Brain microvascular endothelial cell (primary cell): ENCODE measurements around the gene PCDH15.
"Not testable (repeated sequence)": the region's sequence is repeated elsewhere in the genome, so short reads cannot be mapped to it uniquely, and the experiment has no call there.

Experiments
- DNase-seq: peaks from one replicate; pipeline ENCODE4 v3.0.0-alpha.2; 2020
- H3K27ac ChIP-seq: fragments of 250-450 bp; sonication (Bioruptor Pico); 2 replicates; pipeline ENCODE4 v1.5.1; 2020; ENCODE audit warnings: mild to moderate bottlenecking, moderate library complexity
- H3K27me3 ChIP-seq: fragments of 250-450 bp; sonication (Bioruptor Pico); replicated peaks from 2 replicates; pipeline ENCODE4 v1.5.1; 2020; ENCODE audit warnings: mild to moderate bottlenecking
- H3K36me3 ChIP-seq: fragments of 250-450 bp; sonication (Bioruptor Pico); replicated peaks from 2 replicates; pipeline ENCODE4 v1.5.1; 2020; ENCODE audit warnings: mild to moderate bottlenecking
- H3K4me3 ChIP-seq: 2 replicates; pipeline ENCODE4 v1.5.1; 2011; ENCODE audit warnings: low read depth, mild to moderate bottlenecking, control low read depth, low read length, moderate library complexity
- in situ Hi-C: cut with HindIII; loops from 2 replicates; pipeline ENCODE4 v1.10.0; 2017; ENCODE audit warnings: low sequenced_read_pairs, low pct_ligation_motif_present
- TF ChIP-seq, protein P1 (sequence below): IDR thresholded peaks from 2 replicates; pipeline ENCODE4 v1.5.1; 2011; ENCODE audit warnings: low read depth, mild to moderate bottlenecking, moderate library complexity, low read length, control low read depth, inconsistent platforms; ENCODE audit errors: missing control alignments

Gene PCDH15

GRCh38 chr10:53939654-53940053, 861.4 kb downstream of the PCDH15 start:
- Histone ChIP-seq H3K27ac (no peak overlapping the region), H3K4me3 (no peak overlapping the region), H3K27me3 (no peaks in the 10 kb centered on the region), H3K36me3 (no peaks in the 10 kb centered on the region)
- in situ Hi-C loops: no loop called here
- DNase-seq: no peak
- TF ChIP-seq, protein P1, sequence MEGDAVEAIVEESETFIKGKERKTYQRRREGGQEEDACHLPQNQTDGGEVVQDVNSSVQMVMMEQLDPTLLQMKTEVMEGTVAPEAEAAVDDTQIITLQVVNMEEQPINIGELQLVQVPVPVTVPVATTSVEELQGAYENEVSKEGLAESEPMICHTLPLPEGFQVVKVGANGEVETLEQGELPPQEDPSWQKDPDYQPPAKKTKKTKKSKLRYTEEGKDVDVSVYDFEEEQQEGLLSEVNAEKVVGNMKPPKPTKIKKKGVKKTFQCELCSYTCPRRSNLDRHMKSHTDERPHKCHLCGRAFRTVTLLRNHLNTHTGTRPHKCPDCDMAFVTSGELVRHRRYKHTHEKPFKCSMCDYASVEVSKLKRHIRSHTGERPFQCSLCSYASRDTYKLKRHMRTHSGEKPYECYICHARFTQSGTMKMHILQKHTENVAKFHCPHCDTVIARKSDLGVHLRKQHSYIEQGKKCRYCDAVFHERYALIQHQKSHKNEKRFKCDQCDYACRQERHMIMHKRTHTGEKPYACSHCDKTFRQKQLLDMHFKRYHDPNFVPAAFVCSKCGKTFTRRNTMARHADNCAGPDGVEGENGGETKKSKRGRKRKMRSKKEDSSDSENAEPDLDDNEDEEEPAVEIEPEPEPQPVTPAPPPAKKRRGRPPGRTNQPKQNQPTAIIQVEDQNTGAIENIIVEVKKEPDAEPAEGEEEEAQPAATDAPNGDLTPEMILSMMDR: no peak

DNA sequence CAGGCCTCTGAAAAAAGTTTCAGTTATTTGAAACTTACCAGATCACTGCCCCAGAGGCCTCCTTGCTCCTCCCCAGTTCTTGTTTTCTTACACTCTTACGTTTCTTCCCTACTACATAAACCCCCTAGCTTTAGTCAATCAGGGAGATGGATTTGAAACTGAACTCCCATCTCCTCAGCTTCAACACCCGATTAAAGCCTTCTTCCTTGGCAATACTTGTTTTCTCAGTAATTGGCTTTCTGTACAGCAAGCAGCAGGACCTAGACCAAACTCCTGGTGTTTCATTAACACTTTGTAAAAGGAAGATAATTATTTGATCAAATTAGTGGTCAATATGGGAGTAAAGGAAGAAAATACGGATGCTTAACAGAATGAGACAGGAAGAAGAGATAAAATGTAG, 870.4 kb downstream of the PCDH15 start:
- no peak for DNase-seq
- TF ChIP-seq, protein P1: no peak
- in situ Hi-C loops: no loop called here
- Histone ChIP-seq H3K27me3 (no peaks in the 10 kb centered on the region), H3K27ac (no peak overlapping the region), H3K4me3 (no peak overlapping the region), H3K36me3 (no peaks in the 10 kb centered on the region)

DNA sequence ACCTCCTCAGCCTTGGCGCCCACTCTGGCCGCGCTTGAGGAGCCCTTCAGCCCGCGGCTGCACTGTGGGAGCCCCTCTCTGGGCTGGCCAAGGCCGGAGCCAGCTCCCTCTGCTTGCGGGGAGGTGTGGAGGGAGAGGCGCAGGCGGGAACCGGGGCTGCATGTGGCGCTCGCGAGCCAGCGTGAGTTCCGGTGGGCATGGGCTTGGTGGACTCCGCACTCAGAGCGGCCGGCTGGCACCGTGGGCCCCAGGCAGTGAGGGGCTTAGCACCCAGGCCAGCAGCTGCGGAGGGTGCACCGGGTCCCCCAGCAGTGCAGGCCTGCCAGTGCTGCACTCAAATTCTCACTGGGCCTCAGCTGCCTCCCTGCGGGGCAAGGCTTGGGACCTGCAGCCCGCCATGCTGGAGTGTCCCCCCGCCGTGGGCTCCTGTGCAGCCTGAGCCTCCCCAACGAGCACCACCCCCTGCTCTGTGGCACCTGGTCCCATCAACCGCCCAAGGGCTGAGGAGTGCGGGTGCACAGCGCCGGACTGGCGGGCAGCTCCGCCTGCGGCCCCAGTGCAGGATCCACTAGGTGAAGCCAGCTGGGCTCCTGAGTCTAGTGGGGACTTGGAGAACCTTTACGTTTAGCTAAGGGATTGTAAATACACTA, 876.9 kb downstream of the PCDH15 start:
- DNase-seq, in situ Hi-C loops, H3K27ac ChIP-seq, H3K36me3 ChIP-seq, H3K27me3 ChIP-seq, H3K4me3 ChIP-seq: not testable (repeated sequence)

DNA sequence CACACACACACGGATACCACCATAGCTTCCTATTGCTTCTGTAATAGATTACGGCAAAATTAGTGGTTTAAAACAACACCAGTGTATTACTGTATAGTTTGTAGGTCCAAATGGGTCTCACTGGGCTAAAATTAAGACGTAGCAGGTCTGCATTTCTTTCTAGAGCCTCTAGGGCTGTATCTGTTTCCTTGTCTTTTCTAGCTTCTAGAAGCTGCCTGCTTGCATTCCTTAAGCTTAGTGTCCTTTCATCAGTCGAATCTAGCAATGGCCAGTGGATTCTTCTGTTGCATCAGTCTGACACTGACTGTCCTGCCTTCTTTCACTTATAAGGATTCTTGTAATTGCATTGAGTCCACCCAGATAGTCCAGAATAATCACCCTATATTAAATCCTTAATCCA, 882.3 kb downstream of the PCDH15 start:
- Histone ChIP-seq H3K4me3 (no peak overlapping the region), H3K27me3 (no peaks in the 10 kb centered on the region), H3K27ac (no peak overlapping the region), H3K36me3 (no peaks in the 10 kb centered on the region)
- no peak for DNase-seq
- in situ Hi-C loops: no loop called here
- TF ChIP-seq, protein P1: no peak

GRCh38 chr10:53909791-53910190, 891.2 kb downstream of the PCDH15 start:
- no peaks in the 10 kb centered on the region for H3K27me3 ChIP-seq
- no peaks in the 10 kb centered on the region for H3K36me3 ChIP-seq
- no peak overlapping the region for H3K4me3 ChIP-seq
- no peak overlapping the region for H3K27ac ChIP-seq
- no peak for DNase-seq
- in situ Hi-C loops: no loop called here
- TF ChIP-seq, protein P1: no peak

GRCh38 chr10:53904506-53905241, 896.4 kb downstream of the PCDH15 start:
- H3K27me3 ChIP-seq: no peaks in the 10 kb centered on the region
- no peak overlapping the region for H3K27ac ChIP-seq
- in situ Hi-C loops: no loop called here
- DNase-seq: no peak
- TF ChIP-seq, protein P1: no peak
- H3K4me3 ChIP-seq: no peak overlapping the region
- no peaks in the 10 kb centered on the region for H3K36me3 ChIP-seq
